EL (cell line): ENCODE results near the gene SETBP1.

Experiments used
- DNase-seq: peaks from one replicate; pipeline ENCODE4 v3.0.0-alpha.2; 2016

Gene SETBP1

DNA sequence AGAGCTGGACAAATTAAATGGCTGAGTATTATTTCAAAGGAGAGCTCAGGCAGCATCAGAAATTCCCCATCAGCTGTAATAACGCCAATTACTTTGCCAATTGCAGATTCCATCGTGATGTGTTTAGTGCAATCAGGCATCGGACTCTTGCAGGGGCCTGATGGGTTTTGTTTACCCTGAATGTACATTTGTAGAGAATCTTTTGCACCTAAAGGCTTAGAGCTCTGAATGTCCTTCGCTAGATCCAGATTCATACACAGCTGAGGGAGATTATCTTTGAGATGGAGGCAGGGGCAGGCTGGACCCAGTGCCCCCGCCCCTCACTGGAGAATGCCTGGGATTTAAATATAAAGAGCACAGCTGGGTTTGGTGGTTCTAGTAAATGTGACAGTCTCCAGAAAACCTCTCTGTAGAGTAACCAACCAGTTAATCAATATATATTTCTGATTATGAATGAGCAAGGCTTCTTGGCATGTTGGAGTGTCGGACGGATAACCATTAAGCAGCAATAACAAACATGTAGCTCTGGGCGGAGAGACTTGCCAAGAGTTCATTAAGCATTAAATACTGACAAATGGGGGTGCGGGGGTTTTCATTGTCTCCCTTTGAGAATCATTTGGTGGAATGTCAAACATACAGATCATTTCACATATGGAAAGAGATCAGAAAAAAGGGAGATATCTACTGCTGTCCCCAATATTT lies 200.9 kb downstream of the SETBP1 start:
- DNase-seq = no peak

DNA sequence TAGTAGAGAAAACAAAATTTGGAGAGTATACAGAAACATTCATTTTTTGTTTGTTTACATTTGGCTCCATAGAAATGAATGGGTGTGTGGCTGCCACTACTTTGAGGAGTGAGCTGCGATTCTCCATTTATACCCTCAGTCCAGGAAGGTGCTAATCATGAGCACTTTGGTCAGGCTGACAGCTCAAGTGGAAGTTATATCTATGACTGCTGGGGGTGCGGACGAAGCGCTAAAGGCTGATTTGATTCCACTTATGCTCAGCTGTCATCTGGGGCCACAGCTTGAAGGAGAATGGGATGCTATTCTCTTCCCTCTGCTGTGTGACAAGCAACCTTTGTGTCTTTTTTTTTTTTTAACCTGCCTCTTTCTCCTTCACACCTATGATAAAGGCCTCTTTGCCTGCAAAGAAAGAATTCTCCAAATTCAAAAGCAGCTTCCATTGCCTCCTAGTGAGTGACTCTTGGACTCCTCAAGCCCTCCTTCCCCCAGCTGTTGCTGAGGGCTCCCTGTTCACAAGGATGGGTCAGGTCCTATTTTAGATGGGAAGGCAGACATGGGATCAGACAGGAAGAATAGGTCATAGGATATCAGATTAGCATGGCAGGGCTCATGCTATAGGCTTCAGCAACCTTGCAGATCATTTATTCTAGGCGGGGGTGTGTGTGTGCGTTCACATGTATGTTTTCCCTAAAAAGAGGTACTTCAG lies 201.6 kb downstream of the SETBP1 start:
- DNase-seq = no peak

DNA sequence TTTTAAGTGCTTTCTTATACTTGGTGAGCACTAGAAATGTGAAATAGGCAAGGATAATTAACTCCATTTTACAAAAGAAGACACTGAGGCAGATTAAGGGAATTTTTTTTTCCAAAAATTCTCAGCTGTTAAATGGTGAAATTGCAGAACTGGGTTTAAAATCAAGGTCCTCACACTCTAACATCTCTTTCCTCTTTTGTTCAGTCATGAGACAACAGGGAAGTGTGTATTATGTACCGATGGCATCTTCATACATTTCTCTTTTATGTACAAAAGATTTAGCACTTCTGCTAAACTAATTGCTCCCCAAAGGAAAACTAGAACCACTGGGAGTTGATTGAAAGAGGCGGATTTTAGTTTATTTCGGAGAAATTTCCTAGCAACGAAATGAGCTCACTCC lies 203.0 kb downstream of the SETBP1 start:
- no peak for DNase-seq

DNA sequence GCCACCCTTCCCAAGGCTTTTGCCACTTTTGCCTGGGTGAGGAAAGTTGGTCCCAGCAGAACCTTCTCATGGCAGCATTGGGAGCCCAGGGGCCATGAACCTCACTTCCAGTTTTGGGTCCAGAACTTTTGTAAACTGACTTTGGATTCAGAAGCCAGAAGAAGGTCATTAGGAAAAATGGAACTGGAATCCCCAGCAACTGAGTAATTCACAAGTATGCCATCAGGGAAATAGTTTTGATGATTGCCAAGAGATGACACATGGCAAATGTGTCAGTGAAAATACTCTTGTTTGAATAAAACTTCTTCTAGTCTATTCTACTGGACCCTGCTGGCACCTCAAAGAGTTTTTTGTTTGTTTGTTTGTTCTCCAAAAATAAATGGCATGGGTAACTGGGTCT lies 203.7 kb downstream of the SETBP1 start:
- peak; percentile 12 for DNase-seq

DNA sequence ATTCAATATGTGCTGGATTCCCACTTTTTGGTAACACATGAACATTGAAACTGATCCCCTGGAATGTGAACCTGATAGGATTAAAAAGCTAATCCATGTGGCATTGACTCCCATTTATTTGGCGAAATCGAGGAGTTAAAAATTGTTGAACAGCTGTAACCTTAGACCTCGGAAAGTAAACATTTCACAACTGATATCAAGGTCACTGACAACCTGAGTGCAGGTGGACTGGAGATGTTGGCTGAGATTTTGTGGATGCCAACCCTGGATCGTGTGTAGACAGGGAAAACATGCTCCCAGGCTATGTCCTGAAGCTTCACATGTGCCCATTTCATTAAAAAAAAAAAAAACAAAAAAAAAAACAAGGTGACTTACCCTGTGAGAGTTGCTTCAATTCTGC lies 204.8 kb downstream of the SETBP1 start:
- no peak for DNase-seq

DNA sequence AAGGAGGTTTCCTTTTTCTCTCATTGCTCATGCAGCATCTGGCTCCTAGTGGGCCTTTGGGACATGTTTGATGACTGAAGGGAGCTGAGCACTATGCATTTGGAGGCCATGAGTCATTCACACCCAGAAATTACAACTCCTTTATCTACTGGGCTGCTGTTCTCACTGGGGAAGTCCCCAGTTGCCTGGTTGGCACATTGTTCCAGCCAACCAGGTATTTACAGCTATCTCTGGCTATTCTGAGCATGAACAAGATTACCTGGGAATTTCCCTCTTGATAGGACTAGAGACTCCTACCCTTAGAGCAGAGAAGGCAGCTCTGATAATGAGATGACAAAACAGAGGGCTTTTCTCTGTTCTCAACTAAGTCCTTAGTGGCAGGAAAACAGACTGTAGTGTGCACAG lies 206.5 kb downstream of the SETBP1 start:
- peak; percentile 59 for DNase-seq

DNA sequence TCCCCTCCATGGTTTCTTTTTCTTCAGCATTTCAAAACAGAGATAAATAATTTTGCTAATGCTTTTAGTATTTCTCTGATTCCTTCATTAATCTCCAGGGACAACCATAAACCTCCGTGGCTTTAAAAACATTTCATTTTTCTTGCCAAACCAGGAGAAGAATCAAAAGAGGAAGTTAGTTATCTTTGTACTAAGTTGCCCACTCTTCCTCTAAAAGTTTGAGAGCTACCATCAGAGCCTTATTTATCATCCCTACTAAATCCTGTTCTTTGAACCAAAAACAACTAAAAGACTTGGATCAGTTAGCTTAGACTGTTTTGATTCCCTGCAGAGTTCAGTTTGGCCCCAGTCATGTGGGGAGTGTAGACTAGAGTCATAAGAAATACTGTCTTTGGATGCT lies 208.4 kb downstream of the SETBP1 start:
- DNase-seq = no peak

DNA sequence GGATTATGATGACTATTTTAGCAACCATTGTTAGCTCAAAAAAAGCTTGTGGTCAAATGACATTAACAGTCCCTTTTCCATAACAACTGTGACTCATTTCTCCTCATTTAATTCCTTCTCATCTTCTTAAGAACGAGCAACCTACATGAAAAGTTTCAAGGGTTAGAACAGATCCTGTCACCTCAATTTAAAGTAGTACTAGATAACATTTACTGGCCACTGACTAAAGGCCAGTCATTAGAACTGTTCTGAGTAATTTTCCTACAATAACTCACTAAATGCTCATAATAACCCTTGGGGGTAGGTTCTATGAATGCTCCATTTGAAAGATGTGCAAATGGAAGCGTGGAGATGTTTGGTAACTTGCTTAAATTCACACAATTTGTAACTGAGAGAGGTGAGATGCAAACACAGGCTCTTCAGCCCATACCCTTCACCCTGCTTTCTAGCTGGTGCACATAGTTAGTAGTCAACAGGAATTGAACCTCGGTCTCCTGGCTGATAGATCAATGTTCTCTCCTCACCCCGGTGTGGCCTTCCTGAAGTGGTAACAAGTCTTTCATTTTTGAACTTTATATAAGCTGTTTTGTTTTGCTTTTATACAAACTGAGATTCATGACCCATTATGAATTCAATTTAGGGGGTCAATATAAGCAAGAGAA lies 212.5 kb downstream of the SETBP1 start:
- DNase-seq = no peak

DNA sequence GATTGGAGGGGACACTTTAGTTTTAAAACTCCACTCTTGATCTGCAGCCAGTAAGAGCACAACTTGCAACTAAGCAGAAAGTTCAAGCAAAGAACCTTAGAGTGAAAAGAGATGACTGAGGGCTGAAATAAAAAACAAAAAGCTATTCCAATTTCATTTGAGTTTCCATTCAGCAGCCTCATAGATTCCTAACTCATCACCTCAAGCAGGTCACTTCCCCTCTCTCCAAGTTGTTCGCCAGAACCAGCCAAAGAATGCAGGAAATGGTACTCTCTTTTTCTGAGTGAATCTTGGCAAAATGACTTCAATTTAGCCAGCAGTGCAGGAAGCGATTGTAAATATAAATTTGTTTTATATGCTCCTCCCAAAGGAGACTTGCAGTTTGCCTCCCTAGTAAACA lies 213.3 kb downstream of the SETBP1 start:
- DNase-seq = no peak

DNA sequence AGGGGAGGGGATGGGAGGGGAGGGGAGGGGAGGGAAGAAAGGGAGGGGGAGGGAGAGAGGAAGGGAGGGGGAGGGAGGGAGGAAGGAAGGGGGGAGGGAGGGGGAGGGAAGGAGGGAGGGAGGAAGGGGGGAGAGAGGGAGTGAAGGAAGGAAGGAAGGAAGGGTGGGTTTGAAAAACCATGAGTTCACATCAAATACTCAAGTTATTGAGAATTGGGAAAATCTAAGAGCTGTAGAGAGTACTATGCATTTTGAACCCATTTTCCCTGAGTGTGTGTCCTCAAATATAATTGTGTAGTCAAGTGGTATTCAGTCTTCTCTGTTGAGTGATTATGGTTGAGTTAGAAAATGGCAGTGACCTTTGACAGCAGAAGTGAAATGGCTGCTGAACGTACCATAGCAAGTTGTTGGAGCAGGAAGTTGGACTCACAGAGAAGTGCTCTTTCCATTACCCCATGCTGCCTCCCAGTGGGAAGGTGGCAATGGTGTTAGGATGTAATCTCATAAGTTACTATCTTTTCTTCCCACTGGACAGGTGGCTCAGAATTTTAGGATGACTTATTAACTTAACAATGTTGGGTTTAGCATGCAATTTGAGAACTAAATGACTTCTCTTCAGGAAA lies 214.6 kb downstream of the SETBP1 start:
- DNase-seq = peak; percentile 65

DNA sequence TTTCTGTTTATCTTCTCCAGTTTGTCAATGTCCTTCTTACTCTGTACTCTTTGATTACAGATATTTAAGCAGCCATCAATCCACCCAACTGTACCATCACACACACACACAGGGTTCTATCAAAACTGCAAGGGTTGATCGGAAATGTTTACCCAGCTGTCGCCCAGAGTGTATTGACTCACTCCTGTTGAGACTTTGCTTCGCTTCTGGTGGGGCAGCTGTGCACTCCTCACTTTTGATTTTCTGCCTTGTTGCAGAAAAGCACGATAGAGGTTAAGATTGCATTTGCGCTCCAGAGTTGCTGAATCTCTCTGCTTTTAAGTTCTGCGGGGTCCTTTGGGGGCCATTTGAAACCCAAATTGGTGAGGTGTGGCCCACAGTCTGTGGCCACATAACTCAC lies 216.2 kb downstream of the SETBP1 start:
- DNase-seq = no peak

DNA sequence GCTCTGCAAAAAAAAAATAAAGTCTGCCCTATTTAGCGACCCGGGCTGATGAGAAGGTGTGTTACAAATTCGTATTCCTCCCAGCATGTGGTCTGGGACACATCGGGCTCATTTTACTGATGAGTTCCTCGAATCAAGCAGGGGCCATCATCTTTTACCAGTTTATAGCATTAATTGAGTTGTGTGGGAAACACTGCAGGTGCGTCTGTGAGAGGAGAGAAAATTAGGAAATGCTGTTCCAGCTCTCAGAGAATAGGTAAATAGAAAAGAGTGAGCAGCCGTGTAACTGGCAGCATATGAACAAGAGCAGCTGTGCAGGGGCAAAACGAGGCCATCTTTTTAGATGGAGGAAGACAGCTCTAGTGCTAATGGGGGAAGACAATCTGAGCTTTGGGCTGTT lies 216.7 kb downstream of the SETBP1 start:
- no peak for DNase-seq

DNA sequence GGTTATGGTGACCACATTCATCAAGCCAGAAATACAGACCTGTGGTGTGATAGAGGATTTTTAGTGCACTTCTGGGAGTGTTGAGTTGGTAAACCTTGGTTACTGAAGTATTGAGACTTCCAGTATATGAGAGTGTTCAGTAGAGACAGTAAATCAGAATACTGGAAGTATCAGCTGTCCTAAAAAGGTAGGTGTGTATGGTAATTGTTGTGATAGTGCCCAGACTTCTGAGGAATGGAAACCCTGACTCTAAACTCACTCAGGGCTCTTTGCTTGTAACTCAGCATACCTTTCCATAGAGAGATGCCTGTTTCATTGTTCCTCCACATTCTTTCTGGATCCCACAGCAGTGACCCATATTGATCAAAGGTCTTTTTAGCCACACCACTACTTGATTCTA lies 217.1 kb downstream of the SETBP1 start:
- no peak for DNase-seq

DNA sequence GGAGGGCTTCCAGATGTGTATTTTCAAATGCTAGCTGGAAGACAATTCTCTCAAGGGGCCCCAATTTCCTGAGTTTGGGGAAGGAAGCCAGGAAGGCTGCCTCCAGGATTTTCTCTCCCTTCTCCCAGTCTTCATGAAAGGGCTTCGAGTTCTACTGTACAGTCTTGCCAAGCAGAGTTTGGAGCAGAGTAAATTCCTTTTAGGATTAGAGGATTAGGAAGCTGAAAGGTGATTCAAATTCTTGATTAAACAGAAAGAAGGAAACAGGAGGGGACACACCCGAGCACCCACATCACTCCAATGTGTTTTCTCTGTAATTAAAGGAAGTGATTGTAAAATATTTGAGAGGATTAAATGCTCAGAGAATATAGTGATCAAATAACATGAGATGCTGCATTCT lies 217.8 kb downstream of the SETBP1 start:
- no peak for DNase-seq

DNA sequence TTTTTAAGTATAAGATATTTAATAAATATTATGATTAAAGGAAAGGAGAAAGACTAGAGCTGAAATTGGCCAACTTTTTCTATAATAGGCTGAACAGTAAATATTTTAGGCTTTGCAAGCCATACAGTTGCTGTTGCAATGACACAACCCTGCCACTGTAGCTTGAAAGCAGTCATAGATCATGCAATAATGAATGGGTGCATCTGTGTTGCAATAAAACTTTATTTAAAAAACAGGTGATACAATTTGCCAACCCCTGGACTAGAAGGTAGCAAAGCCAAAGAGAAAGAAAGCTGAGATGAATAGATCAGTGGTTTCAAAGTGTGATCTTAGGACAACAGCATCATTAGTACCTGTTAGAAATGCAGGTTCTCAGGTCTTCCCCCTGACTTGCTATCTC lies 219.1 kb downstream of the SETBP1 start:
- DNase-seq = no peak

DNA sequence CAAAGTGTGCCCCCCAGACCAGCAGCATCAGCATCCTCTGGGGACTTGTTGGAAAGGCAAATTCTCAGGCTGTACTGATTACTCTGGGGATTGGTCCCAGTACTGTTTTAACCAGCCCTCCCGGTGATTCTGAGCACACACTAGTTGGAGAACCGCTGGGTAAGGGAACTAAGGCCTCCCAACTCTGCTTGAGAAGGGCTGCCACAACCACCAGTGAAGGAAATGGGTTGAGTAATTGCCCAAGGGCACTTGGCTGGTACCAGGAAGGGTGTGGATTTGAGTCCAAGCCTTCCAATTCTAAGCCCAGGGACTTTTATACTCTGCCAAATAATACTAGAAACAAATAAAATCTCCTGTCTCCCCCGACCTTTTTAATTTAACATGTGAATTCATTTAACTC lies 219.9 kb downstream of the SETBP1 start:
- DNase-seq = no peak

DNA sequence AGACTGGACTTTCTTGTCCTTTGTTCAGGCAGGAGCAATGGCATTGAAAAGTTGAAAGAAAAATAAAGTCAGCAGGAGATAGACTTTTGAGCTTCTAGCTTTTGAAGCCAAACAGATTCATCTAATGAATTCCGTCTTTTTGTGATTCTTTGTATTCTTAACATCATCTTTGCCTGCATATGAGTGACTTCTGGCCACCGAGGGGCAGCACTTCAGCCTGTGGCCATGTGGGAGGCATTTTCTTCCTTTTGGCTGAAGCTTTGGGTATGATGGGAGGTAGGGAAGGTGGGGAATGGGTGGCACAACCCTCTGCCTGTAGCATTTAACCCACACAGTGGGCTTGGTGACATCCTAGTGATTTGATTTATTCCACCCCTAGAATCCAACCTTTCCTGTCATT lies 220.6 kb downstream of the SETBP1 start:
- DNase-seq = no peak

DNA sequence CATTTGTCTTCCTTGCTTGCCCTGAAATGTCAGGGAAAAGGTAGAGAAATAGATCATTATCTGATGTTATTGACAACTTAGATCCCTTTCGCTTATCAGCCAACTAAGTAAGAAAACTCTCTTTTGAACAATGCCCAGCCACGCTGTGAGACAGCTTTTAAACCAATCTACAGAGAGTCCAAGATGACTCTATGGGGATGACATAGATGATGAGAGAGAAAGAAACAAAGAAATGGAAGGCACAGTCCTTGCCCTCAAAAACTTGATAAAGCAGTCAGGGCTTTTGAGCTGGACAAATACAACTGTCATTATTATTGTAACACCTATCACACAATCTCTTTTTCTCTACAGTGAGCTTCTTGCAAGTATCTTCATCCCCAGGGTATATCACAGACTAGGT lies 222.6 kb downstream of the SETBP1 start:
- DNase-seq = no peak

DNA sequence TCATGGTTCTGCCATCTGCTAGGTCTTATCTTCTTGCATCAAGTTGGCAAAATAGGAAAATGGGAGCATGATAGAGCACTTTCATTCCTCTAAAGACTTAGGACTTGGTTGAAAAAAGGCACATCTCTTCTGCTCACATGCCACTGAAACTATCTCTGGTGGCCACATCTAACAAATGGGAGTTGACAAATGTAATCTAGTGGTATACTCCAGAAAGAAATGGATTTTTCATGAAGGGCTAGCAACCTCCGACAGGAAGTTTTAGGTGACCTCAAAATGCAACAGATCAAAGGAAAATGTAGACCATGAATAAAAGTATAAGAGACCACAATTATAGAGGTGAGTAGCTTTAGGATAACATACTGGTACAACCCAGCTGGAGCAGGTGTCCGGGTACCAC lies 224.1 kb downstream of the SETBP1 start:
- no peak for DNase-seq

DNA sequence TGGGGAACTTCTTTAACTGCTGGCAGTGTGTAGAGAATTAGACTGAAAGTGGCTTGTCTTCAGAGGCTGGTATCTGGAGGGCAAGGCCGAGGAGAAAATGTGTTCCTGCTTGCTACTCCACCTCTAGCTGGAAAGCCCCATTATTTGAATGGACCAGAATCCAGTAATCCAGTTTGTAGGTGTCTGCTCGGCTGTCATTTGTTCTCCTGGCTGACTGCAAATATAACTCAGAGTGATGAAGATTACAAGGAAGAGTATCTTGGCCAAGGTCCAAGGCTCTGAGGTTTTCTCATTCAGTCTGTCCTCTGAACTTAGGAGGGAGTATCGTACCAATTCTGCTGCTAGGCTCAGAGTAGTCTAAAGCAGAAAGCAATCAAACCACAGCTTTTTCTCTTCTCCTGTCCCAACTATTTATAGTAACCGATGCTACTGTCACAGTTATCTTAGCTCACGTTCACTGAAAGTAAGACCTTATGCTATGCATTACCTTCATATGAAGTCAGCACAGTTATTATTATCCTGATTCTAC lies 228.6 kb downstream of the SETBP1 start:
- no peak for DNase-seq

DNA sequence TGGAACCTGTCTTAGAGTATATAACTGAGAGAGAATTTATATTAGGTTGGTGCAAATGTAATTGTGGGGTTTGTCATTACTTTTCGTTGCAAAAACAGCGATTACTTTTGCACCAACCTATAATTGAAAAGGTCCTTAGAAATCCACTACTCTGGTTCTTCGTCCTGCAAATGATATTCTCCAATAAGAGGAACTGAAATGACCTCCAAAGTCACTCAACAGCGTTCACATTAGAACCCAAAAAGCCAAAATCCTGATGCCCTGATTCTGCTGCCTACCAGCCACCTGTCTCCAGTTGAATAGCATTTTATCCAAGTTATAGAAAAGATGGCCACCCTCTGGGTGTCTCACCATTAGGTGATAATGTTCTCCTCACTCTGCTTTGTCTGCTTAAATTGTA lies 230.6 kb downstream of the SETBP1 start:
- DNase-seq = no peak

DNA sequence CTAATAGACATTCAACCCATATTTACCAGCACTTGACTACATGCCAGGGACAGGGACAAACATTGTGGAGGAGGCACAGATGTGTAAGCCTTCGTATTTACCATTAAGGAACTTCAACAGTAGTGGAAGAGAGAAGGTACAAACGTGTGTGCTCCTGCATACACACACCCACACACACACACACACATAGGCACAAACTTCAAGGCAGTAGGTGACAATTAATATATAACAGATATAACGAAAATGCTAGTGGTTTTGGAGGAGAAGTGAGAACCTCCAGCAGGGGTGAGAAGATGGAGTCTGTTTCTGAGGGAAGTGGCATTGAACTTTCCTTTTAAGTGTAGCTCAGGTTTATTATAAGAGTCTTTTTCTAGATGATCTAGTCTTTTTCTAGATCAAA lies 231.1 kb downstream of the SETBP1 start:
- no peak for DNase-seq

DNA sequence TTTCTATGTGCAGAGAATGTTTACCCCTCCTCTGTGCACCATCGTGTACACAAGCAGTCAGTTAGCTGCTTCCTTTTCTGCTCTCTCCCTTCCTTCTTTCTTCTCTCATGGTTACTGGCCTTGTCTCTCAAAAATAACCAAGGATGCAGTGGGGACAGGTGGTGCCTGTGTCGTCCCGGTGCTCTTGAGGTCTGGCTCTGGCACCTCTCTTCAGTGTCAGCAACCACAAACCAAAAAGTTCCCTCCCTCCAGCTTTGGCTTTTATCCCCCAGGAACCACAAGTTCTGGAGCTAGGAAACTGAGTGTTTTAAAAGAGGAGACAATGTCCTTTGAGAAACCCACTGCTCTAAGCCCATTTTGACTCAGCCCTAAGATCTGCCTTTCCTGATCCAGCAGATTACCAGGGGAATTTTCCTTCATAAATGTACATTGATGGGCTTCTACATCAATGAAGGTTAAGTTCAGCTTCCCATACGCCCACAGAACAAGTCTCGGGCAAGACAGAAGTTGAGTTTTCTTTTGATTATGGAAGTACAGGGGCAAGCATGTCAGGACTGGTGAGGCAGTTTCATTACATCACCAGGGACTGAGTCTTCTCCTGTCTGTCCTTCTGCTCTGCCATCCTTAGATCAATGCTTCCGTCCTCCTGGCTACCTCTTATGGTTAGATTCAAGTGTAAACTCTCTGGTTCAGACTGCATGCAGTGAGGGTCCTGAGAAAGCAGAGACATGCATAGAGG lies 232.2 kb downstream of the SETBP1 start:
- no peak for DNase-seq
